ENCODE data around the gene MED27.

- TF ChIP-seq, protein P1, sequence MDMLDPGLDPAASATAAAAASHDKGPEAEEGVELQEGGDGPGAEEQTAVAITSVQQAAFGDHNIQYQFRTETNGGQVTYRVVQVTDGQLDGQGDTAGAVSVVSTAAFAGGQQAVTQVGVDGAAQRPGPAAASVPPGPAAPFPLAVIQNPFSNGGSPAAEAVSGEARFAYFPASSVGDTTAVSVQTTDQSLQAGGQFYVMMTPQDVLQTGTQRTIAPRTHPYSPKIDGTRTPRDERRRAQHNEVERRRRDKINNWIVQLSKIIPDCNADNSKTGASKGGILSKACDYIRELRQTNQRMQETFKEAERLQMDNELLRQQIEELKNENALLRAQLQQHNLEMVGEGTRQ (IDR thresholded peaks at IDR 0.05; ENCODE audit: low read depth, low read length): no peak
- TF ChIP-seq, protein P2, sequence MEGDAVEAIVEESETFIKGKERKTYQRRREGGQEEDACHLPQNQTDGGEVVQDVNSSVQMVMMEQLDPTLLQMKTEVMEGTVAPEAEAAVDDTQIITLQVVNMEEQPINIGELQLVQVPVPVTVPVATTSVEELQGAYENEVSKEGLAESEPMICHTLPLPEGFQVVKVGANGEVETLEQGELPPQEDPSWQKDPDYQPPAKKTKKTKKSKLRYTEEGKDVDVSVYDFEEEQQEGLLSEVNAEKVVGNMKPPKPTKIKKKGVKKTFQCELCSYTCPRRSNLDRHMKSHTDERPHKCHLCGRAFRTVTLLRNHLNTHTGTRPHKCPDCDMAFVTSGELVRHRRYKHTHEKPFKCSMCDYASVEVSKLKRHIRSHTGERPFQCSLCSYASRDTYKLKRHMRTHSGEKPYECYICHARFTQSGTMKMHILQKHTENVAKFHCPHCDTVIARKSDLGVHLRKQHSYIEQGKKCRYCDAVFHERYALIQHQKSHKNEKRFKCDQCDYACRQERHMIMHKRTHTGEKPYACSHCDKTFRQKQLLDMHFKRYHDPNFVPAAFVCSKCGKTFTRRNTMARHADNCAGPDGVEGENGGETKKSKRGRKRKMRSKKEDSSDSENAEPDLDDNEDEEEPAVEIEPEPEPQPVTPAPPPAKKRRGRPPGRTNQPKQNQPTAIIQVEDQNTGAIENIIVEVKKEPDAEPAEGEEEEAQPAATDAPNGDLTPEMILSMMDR (conservative IDR thresholded peaks at IDR 0.05; ENCODE audit: low read depth, low read length): no peak
- TF ChIP-seq POLR2A (IDR thresholded peaks at IDR 0.05; ENCODE audit: low read depth, low read length): no peak
- no peak; the same call in 1 of the 2 replicates for TF ChIP-seq RAD21 (IDR thresholded peaks at IDR 0.05; ENCODE audit: low read length)
- no peak for TF ChIP-seq BHLHE40 (IDR thresholded peaks at IDR 0.05; ENCODE audit: low read depth, low read length)
- no peak for TF ChIP-seq RFX5 (IDR thresholded peaks at IDR 0.05; ENCODE audit: low read depth, low read length)
- no peak for TF ChIP-seq MXI1 (IDR thresholded peaks at IDR 0.05; ENCODE audit: borderline replicate concordance, low read depth, low read length)
- no peak for TF ChIP-seq FOS (IDR thresholded peaks at IDR 0.05; ENCODE audit: low read depth, low read length)
- TF ChIP-seq NFE2L2 (IDR thresholded peaks at IDR 0.05; ENCODE audit: low read depth, low read length): no peak
Observed at GRCh38 chr9:132018957-132019405, 60.7 kb downstream of the MED27 start.
